SK-N-SH (cell line): ENCODE measurements around the gene LIMK2.
"Not testable (repeated sequence)": the region's sequence is repeated elsewhere in the genome, so short reads cannot be mapped to it uniquely, and the experiment has no call there.

Source experiments
- CTCF ChIP-seq: fragments of 200-600 bp; sonication (generic); IDR thresholded peaks from 2 replicates; pipeline ENCODE4 v1.6.1; 2017; ENCODE audit warnings: antibody characterized with exemption, mild to moderate bottlenecking, moderate library complexity
- GATA2 ChIP-seq: sonication (generic); formaldehyde crosslinking; IDR thresholded peaks from 2 replicates; pipeline ENCODE4 v1.5.0; 2020; ENCODE audit warnings: mild to moderate bottlenecking, missing genetic modification reagents
- POLR2AphosphoS5 ChIP-seq: IDR thresholded peaks from 2 replicates; pipeline ENCODE4 v1.6.1; 2012; ENCODE audit warnings: low read depth, low read length
- SMC3 ChIP-seq: IDR thresholded peaks from 2 replicates; pipeline ENCODE4 v1.6.1; 2012; ENCODE audit warnings: low read depth, low read length, improper control_type of control experiment

- not testable (repeated sequence) for TF ChIP-seq CTCF; SMC3; POLR2AphosphoS5; GATA2 (CRISPR knock-in tag)
These were observed 5.6 kb upstream of the LIMK2 start for GRCh38 chr22:31206460-31206859.
